GM21515 (cell line): ENCODE measurements around the gene ANTXRL.
"Not testable (repeated sequence)": the region's sequence is repeated elsewhere in the genome, so short reads cannot be mapped to it uniquely, and the experiment has no call there.

Experiments used
- ATAC-seq: cut with Tn5 transposase; IDR thresholded peaks from one replicate; pipeline ENCODE4 v1.9.1; 2021; ENCODE audit not compliant: unreplicated experiment

ANTXRL gene

GRCh38 chr10:46286991-46287693, at the start of gene ANTXRL:
Gene ANTXRL (plus strand): TSS chr10:46286997. CDS start chr10:46287263, 266 bp downstream.
- ATAC-seq, result no peak

- ATAC-seq, result no peak
Measured at GRCh38 chr10:46237815-46238510, 48.8 kb upstream of the ANTXRL start.

- no peak for ATAC-seq
Measured at GRCh38 chr10:46239247-46239646, 47.5 kb upstream of the ANTXRL start.

GRCh38 chr10:46239993-46240683, 46.7 kb upstream of the ANTXRL start:
- ATAC-seq, result no peak

GRCh38 chr10:46240684-46241565, 45.9 kb upstream of the ANTXRL start:
- no peak for ATAC-seq

GRCh38 chr10:46245381-46245900, 41.4 kb upstream of the ANTXRL start:
- ATAC-seq, result no peak

GRCh38 chr10:46246400-46247180, 40.2 kb upstream of the ANTXRL start:
- ATAC-seq, result not testable (repeated sequence)

- ATAC-seq, result no peak
Measured at GRCh38 chr10:46247181-46247475, 39.7 kb upstream of the ANTXRL start.

- ATAC-seq, result no peak
Measured at GRCh38 chr10:46247808-46248569, 38.8 kb upstream of the ANTXRL start.

- ATAC-seq, result no peak
Measured at GRCh38 chr10:46248651-46249146, 38.1 kb upstream of the ANTXRL start.

GRCh38 chr10:46249617-46250344, 37.0 kb upstream of the ANTXRL start:
- ATAC-seq, result not testable (repeated sequence)

GRCh38 chr10:46250481-46250880, 36.3 kb upstream of the ANTXRL start:
- ATAC-seq, result no peak

- no peak for ATAC-seq
Measured at GRCh38 chr10:46250898-46251856, 35.6 kb upstream of the ANTXRL start.

GRCh38 chr10:46251857-46252847, 34.6 kb upstream of the ANTXRL start:
- ATAC-seq, result no peak

GRCh38 chr10:46253076-46254006, 33.5 kb upstream of the ANTXRL start:
- no peak for ATAC-seq
